ENCODE measurements around the gene MXD3.
"Not testable (repeated sequence)": the region's sequence is repeated elsewhere in the genome, so short reads cannot be mapped to it uniquely, and the experiment has no call there.

The MXD3 gene, protein sequence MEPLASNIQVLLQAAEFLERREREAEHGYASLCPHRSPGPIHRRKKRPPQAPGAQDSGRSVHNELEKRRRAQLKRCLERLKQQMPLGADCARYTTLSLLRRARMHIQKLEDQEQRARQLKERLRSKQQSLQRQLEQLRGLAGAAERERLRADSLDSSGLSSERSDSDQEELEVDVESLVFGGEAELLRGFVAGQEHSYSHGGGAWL

DNA sequence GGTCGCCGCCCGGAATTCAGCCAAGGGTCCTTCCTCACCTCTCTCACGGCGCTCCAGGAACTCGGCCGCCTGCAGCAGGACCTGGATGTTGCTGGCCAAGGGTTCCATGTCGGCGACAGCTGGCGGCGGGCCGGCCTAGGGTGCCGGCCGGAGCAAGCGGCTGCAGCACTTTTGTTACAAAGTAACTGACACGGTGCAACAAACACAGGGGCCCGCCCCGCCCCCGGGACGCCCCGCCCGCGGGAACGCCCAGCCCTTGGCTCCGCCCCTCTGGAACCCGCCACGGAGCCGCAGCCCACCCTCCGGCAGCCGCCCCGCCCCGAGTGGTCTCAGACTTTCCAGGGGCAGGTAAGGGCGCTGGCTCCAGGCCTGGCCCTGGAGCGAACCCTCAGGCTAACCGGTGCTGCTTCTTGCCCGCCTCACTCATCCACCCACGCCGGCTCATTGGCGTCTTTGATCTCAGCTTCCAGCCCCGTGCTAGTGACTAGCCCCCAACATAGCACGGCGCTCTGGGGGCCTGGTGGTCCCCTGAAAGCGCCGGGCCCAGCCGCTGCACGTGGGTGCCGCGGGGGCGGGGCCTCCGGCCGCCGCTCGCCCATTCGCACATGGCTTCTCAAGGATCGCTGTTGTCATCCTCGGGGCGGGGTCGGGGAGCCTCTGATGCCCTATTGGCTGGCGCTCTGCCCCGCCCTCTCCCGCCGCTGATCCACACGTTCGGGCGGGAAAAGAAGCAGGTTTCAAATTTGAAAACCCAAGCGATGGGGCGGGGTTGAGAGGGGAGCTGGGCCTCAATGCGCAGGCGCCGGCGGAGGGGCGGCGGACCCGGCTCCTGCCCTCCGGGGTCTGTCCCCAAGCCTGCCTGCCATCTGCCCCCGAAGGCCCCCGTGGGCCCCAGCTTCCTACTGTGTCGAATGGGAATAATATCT, at the start of gene MXD3:
TSS of gene MXD3 (minus strand) at position 176 of the 926 bp plus-strand sequence. CDS start at position 108, 68 bp downstream.
- DNase-seq: peak; percentile 96 to 99

DNA sequence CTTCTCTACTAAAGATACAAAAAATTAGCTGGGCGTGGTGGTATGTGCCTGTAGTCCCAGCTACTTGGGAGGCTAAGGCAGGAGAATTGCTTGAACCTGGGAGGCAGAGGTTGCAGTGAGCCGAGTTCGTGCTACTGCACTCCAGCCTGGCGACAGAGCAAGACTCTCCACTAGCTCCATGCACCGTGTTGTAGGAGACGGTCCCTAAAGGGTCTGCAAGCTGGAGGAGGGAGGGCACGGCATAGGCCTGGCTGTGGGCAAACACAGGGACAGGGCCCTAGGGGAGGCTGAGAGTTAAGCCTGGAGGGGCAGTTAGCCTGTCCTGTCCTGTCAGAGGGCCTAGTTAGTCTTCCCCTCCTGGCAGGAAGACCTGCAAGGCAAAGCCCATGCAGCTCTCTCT, 49.0 kb upstream of the MXD3 start:
- DNase-seq: not testable (repeated sequence)

DNA sequence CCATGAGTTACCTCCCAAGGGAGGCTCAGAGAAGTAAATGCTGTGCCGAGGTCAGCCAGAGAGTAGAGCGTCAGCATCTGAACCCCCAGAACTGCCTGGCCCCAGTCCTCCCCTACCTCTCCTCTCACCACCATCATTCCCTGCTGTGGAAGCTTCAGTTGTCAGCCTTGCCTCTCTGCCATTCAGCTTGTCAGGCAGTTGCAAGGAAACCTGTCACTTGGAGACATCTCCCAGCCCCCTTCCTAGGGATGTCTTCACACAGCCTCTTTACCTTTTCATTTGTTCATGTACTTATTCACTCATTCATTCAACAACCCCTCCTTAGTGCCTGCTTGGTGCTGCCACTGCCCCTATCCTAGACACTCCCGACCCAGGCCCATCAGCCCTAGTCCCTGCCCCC, 48.2 kb upstream of the MXD3 start:
- no peak for DNase-seq

DNA sequence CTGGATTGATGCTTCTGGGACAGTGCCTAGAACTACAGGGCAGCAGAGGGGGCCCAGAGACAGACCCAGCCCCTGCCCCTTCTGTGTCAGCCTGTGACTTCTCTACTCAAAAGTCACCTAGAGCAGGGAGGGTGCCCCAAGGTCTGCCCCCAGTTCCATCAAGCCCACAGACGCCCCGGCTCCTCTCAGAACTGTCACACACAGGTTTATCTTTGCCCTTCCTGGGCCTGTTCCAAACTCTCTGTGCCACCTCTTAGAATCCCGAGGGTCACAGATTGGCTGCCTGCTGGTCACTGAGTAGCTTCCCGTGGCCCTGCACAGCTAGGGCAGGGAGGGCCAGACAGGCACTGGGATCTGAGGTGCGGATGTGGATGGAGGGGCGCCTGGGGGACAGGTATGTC, 47.8 kb upstream of the MXD3 start:
- no peak for DNase-seq

DNA sequence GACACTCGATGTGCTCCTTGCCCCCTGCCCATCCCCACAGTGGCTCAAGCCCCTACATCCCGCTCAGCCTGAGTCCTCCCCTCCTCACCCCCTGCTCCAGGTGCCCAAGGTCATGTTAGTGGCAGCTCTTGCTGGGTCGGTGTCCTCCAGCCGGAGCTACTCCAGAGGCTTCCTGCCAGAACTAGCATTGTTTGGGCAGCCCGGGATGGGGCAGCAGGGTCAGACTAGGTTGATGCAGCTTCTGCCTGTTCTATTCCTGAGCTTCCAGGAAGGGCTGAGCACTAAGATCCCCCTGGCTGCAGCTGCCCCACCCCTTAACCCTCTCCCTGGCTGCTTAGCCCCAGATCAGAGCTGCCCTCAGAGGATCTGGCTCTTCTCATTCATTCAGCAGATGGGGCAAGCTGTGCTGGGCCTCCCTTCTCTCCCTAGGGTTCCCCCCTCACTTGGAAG, 46.7 kb upstream of the MXD3 start:
- no peak for DNase-seq

DNA sequence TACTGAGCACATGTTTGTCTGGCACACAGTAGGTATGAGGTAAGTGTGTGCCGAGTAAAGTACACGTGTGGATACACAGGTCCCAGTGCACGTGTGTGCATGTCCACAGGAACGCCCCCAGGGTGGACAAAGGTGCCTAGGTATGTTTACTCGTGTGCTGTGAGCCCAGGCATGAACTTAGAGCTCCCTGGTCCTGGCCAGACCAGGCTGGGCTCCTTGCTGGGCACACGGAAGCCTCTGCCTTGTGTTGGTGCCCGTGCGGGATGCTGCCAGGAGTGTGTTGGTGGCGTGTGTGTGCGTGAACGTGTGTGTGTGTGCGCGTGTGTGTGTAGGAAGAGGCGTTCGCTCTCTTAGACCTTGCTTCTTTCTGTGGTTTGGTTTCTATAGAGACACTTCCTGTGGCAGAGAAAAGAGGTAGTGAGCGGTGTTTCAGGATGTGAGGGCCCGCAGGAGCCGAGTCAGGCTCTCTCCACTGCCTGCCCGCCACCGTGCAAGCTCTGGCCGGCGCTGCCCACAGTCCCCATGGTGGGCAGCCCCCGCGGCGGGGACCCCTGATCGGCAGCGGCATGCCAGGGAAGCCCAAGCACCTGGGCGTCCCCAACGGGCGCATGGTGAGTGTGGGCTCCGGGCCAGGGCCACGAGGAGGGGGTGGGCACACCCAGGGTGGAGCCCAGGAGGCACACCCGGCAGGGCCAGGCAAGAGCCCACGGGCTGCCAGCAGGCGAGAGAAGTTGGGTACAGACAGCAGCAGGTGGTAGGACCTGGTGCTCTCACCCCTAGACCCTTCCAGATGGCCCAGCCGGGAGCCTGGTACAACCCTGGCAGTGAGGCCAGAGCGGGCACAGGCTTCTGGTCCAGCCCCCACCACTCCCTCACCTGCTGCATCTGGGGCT, 46.0 kb upstream of the MXD3 start, which contains the start of gene RGS14:
TSS of gene RGS14 (plus strand) at position 466 of the 893 bp plus-strand sequence. CDS start at position 567, 101 bp downstream.
- DNase-seq: peak; percentile 59 to 72

DNA sequence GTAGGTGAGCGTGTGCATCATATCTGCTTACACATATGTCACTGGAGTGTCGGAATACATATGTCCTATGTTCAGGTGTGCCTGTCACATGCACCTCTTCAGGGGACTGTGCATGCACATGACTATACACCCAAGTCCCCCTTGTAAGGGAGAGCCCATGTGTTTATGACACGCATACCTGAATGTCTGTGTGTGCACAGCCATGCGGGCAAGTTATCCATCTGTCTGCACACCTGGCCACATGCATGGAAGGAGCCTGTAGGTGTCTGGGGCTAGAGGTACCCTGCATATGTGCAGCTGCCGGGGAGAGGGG, 45.4 kb upstream of the MXD3 start:
- DNase-seq: no peak

DNA sequence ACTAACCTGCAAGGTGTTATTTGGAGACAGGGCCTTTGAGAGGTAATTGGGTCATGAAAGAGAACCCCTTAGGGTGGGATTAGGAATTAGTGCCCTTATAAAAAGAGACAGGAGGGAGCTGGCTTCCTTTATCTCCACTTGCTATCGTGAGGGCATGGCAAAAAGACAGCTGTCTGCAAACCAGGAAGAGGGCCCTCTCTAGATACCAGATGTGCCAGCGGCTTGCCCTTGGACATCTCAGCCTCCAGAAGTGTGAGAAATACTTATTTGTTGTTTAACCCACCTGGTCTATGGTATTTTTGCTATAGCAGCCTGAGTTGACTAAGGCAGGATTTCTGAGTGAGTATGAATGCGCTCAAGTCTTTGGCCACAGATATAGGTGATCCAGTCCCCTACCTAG, 45.0 kb upstream of the MXD3 start:
- DNase-seq: no peak

DNA sequence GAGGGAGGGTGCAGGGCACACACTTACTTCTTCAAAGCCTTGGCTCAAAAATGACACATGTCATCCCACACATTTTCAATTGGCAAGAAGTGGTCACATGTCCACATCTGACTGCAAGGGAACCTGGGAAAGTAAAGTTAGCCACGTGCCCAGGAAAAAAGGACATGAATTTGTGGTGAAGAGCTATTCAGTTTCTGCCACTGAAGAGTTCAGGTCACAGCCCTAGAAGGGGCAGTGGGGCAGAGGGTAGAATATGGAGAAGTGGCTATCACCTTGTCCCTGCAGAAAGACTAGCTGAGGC, 44.1 kb upstream of the MXD3 start:
- DNase-seq: no peak

DNA sequence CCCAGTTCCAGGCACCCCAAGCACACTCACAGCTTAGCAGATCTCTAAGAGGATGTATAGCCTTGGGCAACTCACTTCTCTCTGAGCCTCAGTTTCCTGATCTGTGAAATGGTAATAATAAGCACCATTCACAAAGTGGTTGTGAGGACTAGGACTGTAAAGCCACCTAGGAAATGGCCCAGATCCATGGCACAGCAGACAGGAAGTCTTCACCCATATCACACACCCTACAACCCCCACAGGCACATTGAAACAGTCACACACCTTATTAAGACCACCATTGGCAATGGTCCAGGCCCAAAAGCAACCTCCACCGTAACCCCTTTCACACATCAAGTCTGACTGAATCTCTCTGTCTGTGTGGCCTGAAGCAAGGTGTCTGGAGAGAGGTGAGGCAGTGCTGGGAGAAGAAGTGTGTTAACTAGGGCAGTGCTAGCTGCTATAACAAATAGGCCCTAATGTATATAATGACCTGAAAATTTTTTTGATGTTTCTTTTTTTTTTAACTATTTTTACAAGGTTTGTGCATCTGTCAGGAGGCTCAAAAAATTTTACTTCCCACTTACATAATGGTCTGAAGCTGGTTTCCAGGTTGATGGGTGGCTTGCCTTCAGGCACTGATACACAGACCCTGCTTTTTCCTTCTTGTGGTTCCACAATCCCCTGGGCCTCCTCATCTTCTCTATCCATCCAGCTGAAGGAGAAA, 43.6 kb upstream of the MXD3 start:
- no peak for DNase-seq

DNA sequence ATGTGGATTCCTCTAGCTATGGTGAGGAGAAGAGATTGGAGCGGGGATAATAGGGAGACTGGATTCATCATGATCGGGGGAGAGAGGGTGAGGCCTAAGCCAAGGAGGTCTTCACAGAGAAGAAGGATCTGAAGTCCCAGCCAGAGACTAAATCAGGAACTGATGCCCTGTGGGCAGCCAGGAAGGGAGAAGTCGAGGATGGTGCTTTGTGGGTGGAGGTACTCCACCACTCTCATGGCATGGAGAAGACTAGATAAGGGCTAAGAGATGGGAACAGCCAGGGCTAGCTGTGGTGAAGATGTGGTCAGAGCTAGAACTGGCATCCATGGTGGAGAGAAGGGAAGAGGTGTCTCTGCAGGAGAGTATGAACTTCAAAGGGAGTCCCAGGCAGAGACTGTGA, 43.0 kb upstream of the MXD3 start:
- no peak for DNase-seq

DNA sequence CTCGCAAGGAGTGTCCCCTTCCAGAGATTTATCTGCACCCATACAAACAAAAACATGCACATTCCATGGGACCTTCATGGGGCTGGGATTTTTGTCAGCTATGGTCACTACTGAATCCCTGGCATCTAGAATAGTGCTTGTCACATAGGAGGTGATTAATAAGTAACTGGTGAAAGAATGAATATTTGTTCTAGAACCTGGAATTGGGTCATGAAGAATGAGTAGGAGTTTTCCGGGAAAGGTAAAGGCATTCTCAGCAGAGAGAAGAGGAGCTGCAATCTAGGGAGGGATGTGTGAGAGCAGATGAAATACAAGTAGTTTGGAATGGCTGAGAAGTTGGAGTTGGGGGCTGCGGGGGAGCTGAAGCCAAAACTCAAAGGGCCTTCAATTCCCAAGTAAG, 42.6 kb upstream of the MXD3 start:
- DNase-seq: no peak

DNA sequence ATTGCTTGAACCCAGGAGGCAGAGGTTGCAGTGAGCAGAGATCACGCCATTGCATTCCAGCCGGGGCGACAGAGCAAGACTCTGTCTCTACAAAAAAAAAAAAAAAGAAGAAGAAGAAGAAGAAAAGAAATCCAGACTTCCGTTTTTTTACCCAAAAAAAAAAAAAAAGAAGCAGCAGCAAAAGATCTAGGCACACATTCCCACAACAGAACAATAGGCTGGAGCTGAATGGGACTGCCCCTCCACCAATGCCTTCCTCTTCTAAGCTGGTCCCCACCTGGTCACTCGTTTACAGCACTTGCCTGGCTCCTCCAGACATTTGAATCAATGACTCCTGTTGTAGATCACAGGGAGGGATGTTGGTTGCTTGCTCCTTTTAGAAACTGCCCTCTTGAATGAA, 41.4 kb upstream of the MXD3 start:
- no peak for DNase-seq

DNA sequence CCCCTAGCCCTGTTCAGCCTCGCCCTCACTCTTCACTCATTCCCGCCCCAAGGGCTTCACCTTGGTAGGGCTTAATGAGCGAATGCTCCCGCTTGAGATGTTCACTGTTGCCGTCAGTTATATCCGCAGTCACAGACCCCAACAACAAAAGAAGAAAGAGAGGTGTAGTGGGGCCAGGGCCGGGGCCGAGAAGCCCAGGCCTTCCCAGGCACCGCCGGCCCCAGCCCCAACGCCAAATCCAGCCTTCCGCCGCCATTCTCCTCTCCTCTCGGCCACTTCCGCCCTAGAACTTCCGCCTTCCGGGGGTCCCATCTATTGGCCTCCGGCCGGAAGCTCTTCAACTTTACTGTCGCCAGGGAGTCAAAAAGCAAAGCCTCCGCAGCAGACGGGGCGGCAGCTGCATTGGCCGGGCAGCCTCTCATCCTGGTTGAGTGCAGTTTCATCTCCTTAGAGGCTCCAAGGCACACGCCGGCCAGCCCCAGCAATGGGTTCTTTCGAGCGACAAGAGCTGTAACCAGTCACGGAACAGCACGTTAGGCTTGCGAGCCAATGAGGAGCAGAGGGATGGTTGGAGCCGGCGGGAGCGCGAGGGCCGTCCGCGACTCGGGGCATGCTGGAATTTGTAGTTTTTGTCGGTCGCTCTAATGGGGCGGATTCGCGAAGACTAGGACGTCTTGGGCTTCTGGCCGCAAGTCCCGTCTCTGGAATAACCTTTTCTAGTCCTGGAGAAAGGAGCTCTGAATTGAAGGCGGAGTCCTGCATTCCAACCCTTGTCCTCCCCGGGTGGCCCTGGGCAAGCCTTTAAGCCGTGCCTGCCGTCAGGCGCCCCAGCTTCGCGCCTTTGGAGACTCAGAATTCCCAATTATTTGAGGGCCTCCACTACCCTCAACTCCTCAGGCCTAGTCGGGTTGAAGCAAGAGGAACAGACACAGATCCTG, 40.0 kb upstream of the MXD3 start, which contains the start of gene LMAN2:
TSS of gene LMAN2 (minus strand) at position 277 of the 938 bp plus-strand sequence. CDS start at position 256, 21 bp downstream.
- DNase-seq: peak; percentile 89

DNA sequence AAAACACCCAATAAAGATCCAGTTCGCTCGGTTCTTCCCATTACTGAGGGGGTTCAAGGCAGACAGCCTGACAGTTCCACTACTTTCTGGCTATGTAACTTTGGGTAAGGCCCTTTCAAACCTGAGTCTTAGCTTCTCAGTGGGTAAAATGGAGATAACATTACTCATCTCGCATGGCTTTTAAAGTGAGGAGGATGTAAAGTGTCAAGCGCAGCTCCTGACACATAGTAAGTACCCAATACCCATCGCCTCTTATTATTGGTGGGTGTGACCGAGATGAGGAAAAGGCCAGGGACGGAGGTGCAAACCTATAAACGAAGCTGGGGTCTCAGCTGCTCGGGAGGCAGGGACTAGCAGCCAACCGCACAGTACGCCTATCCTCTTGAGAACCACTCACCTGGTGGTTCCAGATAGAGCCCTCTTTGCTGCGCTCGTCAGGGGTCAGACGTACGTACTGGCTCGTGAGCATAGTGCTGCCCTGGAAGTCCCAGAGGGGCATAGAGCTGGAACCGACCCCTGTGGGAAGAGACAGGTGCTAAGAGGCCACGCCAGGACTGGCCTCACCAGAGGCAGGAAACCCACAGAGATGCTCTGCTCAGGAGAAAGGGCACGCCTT, 39.2 kb upstream of the MXD3 start:
- DNase-seq: no peak

DNA sequence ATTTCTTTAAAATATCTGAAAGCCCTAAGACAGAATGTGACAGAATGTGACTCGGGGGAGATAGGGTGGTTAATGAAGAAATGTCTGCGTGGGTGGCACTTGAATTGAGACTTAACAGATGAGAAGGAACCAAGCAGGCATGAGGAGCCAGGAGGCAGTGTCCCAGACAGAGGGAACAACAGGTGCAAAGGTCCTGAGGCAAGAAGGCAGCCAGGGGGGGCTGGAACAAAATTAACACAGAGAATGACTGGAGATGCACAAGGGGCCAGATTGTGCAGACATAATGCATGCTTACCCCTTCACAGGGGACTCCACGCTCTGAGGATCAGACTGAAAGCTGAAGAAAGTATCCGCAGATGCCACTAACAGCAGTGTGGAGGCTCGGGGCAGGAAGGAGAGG, 38.1 kb upstream of the MXD3 start:
- DNase-seq: no peak

DNA sequence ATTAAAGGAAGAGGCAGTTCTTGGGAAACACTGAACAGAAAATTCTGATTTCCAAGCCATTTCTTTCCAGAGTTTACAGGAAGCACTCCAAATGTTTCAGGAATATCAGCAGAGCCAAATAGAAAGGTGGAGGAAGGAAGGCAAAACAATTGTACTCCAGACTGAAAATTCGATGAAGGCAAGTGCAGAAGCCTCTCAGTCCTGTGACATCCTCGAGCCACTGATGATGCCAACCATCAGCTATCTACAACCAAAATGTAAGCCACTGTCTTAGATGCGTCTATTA, 37.6 kb upstream of the MXD3 start:
- no peak for DNase-seq

DNA sequence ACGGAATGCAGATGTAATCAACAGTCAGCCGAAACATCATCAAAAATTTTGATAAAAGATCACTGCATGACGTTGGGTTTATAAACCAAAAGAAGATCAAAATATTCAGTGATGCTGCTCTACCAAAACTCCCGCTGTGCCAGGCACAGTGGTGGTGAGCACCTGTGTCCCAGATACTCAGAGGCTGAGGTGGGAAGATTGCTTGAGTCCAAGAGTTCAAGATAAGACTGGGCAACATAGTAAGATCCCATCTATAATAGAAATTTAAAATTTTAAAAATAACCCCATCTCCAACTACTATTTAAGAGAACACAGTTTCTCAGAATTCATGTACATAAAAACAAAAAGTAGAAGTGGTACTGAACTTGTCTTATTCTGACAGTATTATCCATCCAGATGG, 36.0 kb upstream of the MXD3 start:
- DNase-seq: no peak

DNA sequence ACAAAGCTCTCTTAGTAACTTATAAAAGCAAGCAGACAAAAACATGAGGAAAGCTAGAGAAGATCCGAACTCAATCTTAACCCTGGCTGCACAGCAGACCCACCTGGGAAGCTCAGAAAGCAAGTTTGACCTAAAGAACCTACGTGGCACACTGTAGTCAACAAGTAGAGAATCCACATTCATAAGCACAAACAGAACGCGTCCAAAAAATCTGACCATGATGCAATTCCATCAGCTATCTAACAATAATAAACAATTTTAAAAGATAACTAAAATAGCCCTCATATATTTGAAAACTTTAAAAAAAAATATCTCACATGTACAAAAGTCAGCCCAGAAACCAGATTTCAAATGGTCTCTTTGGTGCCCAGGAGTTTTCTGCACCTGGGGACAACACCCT, 35.1 kb upstream of the MXD3 start:
- no peak for DNase-seq

DNA sequence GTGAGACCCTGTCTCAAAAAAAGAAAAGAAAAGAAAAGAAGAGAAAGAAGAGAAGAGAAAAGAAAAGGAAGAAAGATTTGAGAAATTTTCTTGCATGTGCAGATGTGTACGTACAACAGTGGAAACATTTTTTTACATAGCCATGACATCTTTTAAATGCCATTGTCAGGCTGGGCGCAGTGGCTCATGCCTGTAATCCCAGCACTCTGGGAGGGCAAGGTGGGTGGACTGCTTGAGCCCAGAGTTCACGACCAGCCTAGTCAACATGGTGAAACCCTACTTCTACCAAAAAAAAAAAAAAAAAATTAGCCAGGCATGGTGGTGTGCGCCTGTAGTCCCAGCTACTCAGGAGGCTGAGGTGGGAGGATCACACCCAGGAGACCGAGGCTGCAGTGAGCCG, 33.2 kb upstream of the MXD3 start:
- no peak for DNase-seq

DNA sequence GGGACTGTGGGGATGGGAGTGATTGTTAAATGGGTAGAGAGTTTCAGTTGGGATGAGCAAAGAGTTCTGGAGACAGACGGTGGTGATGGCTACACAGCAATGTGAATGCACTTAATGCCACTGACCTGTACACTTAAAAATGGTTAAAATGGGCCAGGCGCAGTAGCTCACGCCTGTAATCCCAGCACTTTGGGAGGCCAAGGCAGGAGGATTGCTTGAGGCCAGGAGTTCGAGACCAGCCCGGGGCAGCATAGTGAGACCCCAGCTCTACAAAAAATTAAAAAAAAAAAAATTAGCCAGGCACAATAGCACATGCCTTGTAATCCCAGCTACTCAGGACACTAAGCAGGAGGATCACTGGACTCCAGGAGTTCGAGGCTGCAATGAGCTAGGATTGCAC, 32.1 kb upstream of the MXD3 start:
- no peak for DNase-seq
